ENCODE data around the gene MLC1.

MLC1 gene

DNA sequence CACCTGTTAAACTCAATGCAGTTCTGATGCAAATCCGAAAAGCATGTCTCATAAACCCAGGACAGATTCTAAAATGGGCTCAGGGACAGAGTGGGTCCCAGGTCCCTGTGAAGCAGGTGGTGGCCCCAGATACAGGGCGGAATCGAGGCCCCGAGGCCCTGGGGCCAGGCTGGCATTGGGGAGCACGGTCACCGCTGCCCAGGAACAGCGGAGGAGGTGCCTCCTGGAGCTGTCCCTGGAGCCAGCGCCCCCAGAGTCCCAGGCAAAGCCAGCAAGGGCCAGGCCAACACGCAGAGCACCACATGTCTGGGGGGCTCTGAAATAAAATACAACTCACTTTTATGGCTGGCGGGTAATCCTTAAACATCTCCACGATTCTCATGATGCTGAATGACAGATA, 17.1 kb downstream of the MLC1 start:
- TF ChIP-seq ZFX (IDR thresholded peaks at IDR 0.05; ENCODE audit: borderline replicate concordance), result no peak
- TF ChIP-seq, protein P1, sequence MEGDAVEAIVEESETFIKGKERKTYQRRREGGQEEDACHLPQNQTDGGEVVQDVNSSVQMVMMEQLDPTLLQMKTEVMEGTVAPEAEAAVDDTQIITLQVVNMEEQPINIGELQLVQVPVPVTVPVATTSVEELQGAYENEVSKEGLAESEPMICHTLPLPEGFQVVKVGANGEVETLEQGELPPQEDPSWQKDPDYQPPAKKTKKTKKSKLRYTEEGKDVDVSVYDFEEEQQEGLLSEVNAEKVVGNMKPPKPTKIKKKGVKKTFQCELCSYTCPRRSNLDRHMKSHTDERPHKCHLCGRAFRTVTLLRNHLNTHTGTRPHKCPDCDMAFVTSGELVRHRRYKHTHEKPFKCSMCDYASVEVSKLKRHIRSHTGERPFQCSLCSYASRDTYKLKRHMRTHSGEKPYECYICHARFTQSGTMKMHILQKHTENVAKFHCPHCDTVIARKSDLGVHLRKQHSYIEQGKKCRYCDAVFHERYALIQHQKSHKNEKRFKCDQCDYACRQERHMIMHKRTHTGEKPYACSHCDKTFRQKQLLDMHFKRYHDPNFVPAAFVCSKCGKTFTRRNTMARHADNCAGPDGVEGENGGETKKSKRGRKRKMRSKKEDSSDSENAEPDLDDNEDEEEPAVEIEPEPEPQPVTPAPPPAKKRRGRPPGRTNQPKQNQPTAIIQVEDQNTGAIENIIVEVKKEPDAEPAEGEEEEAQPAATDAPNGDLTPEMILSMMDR (IDR thresholded peaks at IDR 0.05), result no peak

DNA sequence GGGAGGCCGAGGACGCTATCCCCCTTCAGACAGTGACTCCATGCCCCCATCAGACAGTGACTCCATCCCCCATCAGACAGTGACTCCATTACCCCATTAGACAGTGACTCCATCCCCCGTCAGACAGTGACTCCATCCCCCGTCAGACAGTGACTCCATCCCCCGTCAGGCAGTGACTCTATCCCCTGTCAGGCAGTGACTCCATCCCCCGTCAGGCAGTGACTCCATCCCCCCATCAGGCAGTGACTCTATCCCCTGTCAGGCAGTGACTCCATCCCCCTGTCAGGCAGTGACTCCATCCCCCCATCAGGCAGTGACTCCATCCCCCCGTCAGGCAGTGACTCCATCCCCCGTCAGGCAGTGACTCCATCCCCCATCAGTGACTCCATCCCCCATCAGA, 18.0 kb downstream of the MLC1 start:
- H3K27ac ChIP-seq, result no peak overlapping the region
- TF ChIP-seq ZFX (IDR thresholded peaks at IDR 0.05; ENCODE audit: borderline replicate concordance), result no peak
- TF ChIP-seq, protein P1 (IDR thresholded peaks at IDR 0.05), result no peak

More for the DNA sequence above, 17.1 kb downstream of the MLC1 start:
- H3K27ac ChIP-seq, result no peak overlapping the region

DNA sequence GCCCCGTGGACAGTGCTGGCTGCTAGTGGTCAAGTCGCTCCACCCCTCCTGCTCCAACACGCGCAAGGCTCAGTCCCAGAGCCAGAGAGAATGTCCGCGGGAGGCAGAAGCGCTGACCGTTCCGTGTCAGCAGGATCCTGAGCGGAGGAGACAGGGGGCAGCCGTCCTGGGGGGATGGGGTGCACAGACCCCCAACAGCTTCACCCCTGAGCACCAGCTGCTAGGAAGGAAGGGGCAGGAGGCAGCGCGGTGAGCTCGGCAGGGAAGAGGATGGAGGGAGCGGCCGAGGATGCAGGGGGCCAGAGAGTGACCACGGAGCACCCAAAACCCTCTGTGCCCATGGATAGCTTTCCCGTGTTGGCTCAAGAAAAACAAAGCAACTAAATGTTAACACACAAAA, 20.8 kb downstream of the MLC1 start:
- TF ChIP-seq, protein P1 (IDR thresholded peaks at IDR 0.05), result no peak
- TF ChIP-seq ZFX (IDR thresholded peaks at IDR 0.05; ENCODE audit: borderline replicate concordance), result no peak

DNA sequence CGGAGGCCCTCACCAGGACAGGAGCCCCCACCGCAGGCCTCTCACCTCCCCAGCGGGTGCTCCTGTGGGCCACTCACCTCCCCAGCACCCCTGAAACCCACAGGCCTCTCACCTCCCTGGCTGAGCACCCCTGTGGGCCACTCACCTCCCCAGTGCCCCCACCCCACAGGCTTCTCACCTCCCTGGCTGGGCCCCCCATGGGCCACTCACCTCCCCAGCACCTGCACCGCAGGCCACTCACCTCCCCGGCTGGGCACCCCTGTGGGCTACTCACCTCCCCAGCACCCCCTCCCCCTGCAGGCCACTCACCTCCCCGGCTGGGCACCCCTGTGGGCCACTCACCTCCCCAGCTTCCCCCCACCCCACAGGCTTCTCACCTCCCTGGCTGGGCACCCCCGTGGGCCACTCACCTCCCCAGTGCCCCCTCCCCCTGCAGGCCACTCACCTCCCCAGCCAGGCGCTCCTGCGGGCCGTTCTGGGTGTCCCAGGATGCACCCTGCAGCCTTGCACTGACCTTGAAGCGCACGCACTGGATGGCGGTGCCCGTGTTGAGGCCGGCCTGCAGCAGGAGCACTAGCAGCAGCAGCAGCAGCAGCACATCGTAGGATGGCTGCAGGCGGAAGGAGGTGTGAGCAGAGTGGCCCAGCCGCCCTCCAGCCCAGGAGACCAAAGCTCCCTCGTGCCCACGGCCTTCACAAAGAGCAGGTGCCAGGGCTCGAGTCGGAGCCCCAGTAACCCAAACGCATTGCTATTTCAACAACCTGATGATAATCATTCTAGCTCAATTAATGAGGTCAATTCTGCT, 21.4 kb downstream of the MLC1 start:
- no peak overlapping the region for H3K27ac ChIP-seq
- TF ChIP-seq ZFX (IDR thresholded peaks at IDR 0.05; ENCODE audit: borderline replicate concordance), result no peak
- TF ChIP-seq, protein P1 (IDR thresholded peaks at IDR 0.05), result no peak

More for the DNA sequence above, 20.8 kb downstream of the MLC1 start:
- no peak overlapping the region for H3K27ac ChIP-seq

DNA sequence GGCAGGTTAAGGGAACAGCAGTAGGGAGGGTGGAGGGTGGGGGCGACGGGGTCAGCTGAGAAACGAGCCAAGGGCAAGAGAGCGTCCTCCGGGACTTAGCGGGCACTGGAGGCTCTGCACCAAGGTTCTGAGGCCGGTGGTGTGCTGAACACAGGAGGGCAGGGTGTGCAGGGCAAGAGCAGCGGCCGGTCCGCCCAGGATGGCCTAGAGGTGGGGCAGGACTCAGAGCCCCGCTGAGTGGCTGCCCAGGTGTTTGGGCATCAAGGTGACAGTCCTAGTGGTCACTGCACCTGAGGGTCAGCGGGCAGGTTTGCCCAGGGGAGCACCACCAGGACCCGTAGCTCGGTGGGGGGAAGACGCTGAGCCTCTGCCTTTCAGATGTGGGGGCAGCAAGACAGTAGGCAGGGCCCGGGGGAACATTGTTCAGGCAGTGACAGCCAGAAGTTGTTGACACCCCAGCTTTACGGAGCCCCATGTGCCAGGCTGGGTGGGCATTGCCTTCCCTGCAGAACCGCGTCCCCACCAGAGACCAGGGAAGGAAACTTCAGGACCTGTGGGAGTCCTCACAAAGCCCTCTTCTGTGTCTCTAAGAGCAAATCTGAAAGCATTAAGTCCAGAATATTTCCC, 22.6 kb downstream of the MLC1 start:
- no peak overlapping the region for H3K27ac ChIP-seq
- no peak for TF ChIP-seq ZFX (IDR thresholded peaks at IDR 0.05; ENCODE audit: borderline replicate concordance)
- TF ChIP-seq, protein P1 (IDR thresholded peaks at IDR 0.05), result no peak

DNA sequence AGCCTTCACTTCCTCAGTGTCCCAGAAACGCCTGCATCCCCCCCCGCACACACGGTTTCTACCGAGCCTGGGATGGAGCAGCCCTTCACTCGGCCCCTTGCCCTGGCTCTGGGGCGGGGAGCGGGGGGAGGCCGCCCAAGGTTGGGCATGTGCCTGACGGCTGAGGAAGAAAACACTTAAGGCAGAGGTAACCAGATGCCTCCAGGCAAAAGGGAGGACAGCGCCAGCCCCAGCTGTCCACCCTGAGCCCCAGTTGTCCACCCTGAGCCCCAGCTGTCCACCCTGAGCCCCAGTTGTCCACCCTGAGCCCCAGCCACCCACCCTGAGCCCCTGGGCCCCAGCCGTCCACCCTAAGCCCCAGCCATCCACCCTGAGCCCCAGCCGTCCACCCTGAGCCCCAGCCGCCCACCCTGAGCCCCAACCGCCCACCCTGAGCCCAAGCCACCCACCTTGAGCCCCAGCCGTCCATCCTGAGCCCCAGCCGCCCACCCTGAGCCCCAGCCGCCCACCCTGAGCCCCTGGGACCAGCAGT, 23.3 kb downstream of the MLC1 start:
- H3K27ac ChIP-seq, result no peak overlapping the region
- TF ChIP-seq, protein P1 (IDR thresholded peaks at IDR 0.05), result no peak
- no peak for TF ChIP-seq ZFX (IDR thresholded peaks at IDR 0.05; ENCODE audit: borderline replicate concordance)
